ENCODE data around the gene RTP5. TPM values are rescaled to one million over a fixed set of nuclear protein-coding genes. Genes with fewer than 3 reads are reported as not detected.

Gene RTP5
- total and polyA plus RNA-seq, 12 donors, result 0.15 TPM; not detected in 11

DNA sequence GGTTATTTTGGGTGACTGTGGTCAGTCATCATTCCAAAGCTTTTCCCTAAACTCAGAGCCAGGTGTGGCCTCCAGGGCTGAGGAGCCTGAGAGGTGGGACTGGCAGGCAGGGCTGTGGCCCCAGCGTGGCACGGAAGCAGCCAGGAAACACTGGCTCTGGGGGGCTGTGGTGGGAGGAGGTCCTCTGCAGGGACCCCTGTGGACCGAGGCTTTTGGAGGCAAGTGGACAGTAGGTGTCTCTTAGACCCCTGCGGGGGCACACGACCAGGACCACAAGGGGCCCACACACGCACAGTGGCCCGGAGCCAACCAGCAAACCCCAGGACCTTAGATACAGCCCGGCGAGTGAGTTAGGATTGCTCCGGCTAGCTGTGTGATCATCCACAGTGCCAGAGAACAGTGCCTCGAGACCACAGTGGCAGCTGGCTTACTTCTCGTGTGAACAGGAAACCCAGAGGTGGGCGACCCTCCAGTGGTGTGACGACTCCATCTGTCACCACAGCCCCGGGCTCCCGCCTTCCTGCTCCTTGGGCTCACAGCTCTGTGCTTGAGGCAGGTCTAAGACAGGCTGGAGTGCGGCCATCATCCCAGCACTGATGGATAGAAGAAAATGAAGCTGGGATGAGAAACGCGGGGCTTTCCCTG, 1.6 kb upstream of the RTP5 start:
- H3K27me3 ChIP-seq, result peaks cover 6 to 54% (median 33%) of the 10 kb centered on the region in 7 donors
- no peak overlapping the region for H3K4me3 ChIP-seq
- H3K9me3 ChIP-seq, result no peaks in the 10 kb centered on the region
- H3K4me1 ChIP-seq, result peaks cover 0 to 20% (median 0%) of the 10 kb centered on the region in 9 donors
- intact Hi-C loops (cut with DNase I), result loop anchor here in 2 of 10 donors (10.0 kb wide), 1 partner anchor 63 kb away; the partner anchor contains the start of gene NEU4 (in 2 of the 2)
- no peaks in the 10 kb centered on the region for H3K36me3 ChIP-seq
- TF ChIP-seq, protein P1, sequence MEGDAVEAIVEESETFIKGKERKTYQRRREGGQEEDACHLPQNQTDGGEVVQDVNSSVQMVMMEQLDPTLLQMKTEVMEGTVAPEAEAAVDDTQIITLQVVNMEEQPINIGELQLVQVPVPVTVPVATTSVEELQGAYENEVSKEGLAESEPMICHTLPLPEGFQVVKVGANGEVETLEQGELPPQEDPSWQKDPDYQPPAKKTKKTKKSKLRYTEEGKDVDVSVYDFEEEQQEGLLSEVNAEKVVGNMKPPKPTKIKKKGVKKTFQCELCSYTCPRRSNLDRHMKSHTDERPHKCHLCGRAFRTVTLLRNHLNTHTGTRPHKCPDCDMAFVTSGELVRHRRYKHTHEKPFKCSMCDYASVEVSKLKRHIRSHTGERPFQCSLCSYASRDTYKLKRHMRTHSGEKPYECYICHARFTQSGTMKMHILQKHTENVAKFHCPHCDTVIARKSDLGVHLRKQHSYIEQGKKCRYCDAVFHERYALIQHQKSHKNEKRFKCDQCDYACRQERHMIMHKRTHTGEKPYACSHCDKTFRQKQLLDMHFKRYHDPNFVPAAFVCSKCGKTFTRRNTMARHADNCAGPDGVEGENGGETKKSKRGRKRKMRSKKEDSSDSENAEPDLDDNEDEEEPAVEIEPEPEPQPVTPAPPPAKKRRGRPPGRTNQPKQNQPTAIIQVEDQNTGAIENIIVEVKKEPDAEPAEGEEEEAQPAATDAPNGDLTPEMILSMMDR (IDR thresholded peaks at IDR 0.05), result no peak
- ATAC-seq (no peak), DNase-seq (peak in 1 of 2 donors; percentile 21)
- 51 to 62% methylated on average over 19 of the region's 19 CpGs for WGBS, 2 donors
- peak overlapping the region in 1 of 10 donors; percentile 67 for H3K27ac ChIP-seq

DNA sequence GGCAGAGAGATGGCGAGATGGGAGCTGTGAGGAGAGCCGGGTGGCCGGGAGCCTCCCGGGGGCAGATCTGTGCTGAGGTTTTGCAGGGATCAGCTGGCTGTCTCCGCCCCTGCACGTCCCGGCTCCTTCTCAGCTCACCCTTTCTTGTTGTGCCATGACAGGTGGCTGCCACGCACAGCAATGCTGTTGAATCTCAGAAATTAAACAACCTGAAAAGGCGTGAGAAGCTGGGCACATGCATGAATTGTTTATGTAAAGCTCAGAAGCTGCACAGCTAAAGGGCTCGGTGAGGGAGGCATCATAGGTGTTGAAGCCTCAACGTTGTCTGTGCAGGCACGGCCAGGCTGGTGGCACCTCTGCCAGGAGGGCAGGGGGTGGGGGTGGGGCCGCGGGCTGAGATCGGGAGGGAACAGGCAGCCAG, 858 bp upstream of the RTP5 start:
- Histone ChIP-seq H3K4me3 (no peak overlapping the region), H3K4me1 (peaks cover 0 to 12% (median 0%) of the 10 kb centered on the region in 9 donors), H3K27me3 (peaks cover 6 to 46% (median 26%) of the 10 kb centered on the region in 7 donors), H3K36me3 (no peaks in the 10 kb centered on the region), H3K9me3 (no peaks in the 10 kb centered on the region), H3K27ac (peak overlapping the region in 1 of 10 donors; percentile 67)
- WGBS, 2 donors, result 43 to 51% methylated on average over 15 of the region's 15 CpGs
- intact Hi-C loops (cut with DNase I), result loop anchor here in 2 of 10 donors (10.0 kb wide), 1 partner anchor 64 kb away; the partner anchor contains the start of gene NEU4 (in 2 of the 2)
- TF ChIP-seq, protein P1 (IDR thresholded peaks at IDR 0.05), result no peak
- ATAC-seq, result no peak
- peak in 1 of 2 donors; percentile 15 for DNase-seq

DNA sequence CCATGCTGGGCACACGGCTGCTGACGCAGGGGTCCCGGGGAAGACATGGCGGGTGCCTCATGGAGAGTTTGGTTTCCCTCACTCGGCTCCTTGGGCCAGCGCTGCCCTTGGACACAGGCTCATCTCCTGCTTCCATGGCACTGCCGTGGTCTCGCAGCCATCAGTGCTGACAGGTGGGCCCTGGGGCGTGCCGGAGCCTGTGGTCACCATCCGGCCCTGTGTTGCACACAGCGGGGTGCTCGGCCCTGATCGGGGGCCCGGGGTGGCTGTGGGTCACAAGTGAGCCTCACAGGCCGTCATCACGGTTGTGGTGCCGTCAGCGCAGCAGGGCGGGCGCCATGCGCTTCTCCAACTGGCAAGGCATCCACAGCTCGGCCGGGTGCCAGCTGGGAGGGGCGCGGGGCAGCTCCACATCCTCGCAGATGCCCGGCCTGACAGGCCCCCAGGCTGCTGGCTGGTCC, 582 bp downstream of the RTP5 start:
- Histone ChIP-seq H3K27ac (no peak overlapping the region), H3K4me1 (peaks cover 0 to 8% (median 0%) of the 10 kb centered on the region in 9 donors), H3K27me3 (peaks cover 6 to 33% (median 20%) of the 10 kb centered on the region in 7 donors), H3K9me3 (peaks cover 0 to under 1% (median 0%) of the 10 kb centered on the region in 11 donors), H3K4me3 (no peak overlapping the region), H3K36me3 (no peaks in the 10 kb centered on the region)
- intact Hi-C loops (cut with DNase I), result loop anchor here in 3 of 10 donors (10.0 kb wide), 2 partner anchors 135 to 145 kb away; partner anchors contain the start of gene D2HGDH (in 2 of the 3)
- ATAC-seq (no peak), DNase-seq (peak in 1 of 2 donors; percentile 14)
- TF ChIP-seq, protein P1 (IDR thresholded peaks at IDR 0.05), result no peak
- 88 to 92% methylated on average over 28 of the region's 28 CpGs for WGBS, 2 donors

- Histone ChIP-seq H3K27me3 (peaks cover 6 to 27% (median 17%) of the 10 kb centered on the region in 7 donors), H3K4me1 (peaks cover 0 to 8% (median 0%) of the 10 kb centered on the region in 9 donors), H3K27ac (peak overlapping the region in 1 of 10 donors; percentile 57), H3K9me3 (peaks cover 0 to 4% (median 0%) of the 10 kb centered on the region in 11 donors), H3K36me3 (no peaks in the 10 kb centered on the region), H3K4me3 (no peak overlapping the region)
- DNase-seq (peak in 1 of 2 donors; percentile 18), ATAC-seq (no peak)
- TF ChIP-seq, protein P1 (IDR thresholded peaks at IDR 0.05), result no peak
- 65 to 67% methylated on average over 28 of the region's 28 CpGs for WGBS, 2 donors
- intact Hi-C loops (cut with DNase I), result loop anchor here in 3 of 10 donors (10.0 kb wide), 2 partner anchors 136 to 146 kb away; partner anchors contain the start of gene D2HGDH (in 2 of the 3)
Observed at GRCh38 chr2:241870611-241871537, 1.3 kb downstream of the RTP5 start.

Data from heart right ventricle (tissue), 16 donors.